ENCODE measurements around the gene SUGT1. TPM values are rescaled to one million over a fixed set of nuclear protein-coding genes. Genes with fewer than 3 reads are reported as not detected.

SUGT1 gene
- 39.2 to 44.4 TPM (median 39.8 TPM) in 5 replicates for total RNA-seq (2022; extraction: Qiagen RNA extraction)

GRCh38 chr13:52652196-52652979 is at the start of gene SUGT1:
TSS of gene SUGT1 (plus strand) at chr13:52652836. CDS start at chr13:52652921, 85 bp downstream.

GRCh38 chr13:52642131-52642530 is 10.5 kb upstream of the SUGT1 start, which contains the start of gene HNRNPA1L2:
TSS of gene HNRNPA1L2 (plus strand) at chr13:52642431. CDS start at chr13:52642493, 62 bp downstream.

GRCh38 chr13:52739468-52740071 is 86.9 kb downstream of the SUGT1 start, which contains the start of gene CNMD:
TSS of gene CNMD (minus strand) at chr13:52739820. CDS start at chr13:52739701, 119 bp downstream.

Other genes with a start within 250 kb of the SUGT1 start
- 6.7 to 7.6 TPM (median 7.3 TPM) in 5 replicates for gene THSD1, start 246.7 kb upstream of the SUGT1 start, total RNA-seq (2022; extraction: Qiagen RNA extraction)
- gene VPS36, start 202.2 kb upstream of the SUGT1 start, total RNA-seq (2022; extraction: Qiagen RNA extraction), result 11.0 to 14.7 TPM (median 13.4 TPM) in 5 replicates
- gene CKAP2, start 197.4 kb upstream of the SUGT1 start, total RNA-seq (2022; extraction: Qiagen RNA extraction), result 26.6 to 33.4 TPM (median 30.6 TPM) in 5 replicates
- 4.1 to 6.7 TPM (median 5.8 TPM) in 5 replicates for gene HNRNPA1L2, start 10.4 kb upstream of the SUGT1 start, total RNA-seq (2022; extraction: Qiagen RNA extraction)
- not detected in 5 replicates for gene CNMD, start 87.0 kb downstream of the SUGT1 start, total RNA-seq (2022; extraction: Qiagen RNA extraction)
- not detected in 5 replicates for gene PCDH8, start 195.8 kb downstream of the SUGT1 start, total RNA-seq (2022; extraction: Qiagen RNA extraction)

Measured in A549 treated with Mapracorat at 1 μM for 4 hours (cell line).